Adrenal gland (tissue), 12 donors: ENCODE data around the gene IL1RAPL2. TPM values are rescaled to one million over a fixed set of nuclear protein-coding genes. Genes with fewer than 3 reads are reported as not detected.

Experiments used
- DNase-seq, 7 donors: peaks; one replicate each; pipeline ENCODE4 v3.0.0-alpha.2; 2019 to 2020
- H3K27ac ChIP-seq, 5 donors: fragments of 200-600 bp; sonication (generic) in 4 of 5; 1 replicate in 3 of 5; 2 replicates in 2 of 5; pipeline versions ENCODE4 v1.5.1 to v1.8.0; 2016 to 2020; ENCODE audit warnings: mild to moderate bottlenecking in 1 of 5
- H3K27me3 ChIP-seq: fragments of 200-600 bp; 2 replicates; pipeline ENCODE4 v1.8.0; 2021
- H3K36me3 ChIP-seq, 2 donors: fragments of 200-600 bp; replicated peaks in 1 of 2; 1 replicate in 1 of 2; 2 replicates in 1 of 2; pipeline versions ENCODE4 v1.5.1 to v1.8.0; 2018 to 2022
- H3K4me1 ChIP-seq, 2 donors: fragments of 200-600 bp; replicated peaks in 1 of 2; 1 replicate in 1 of 2; 2 replicates in 1 of 2; pipeline versions ENCODE4 v1.5.1 to v1.8.0; 2018 to 2021
- H3K4me3 ChIP-seq, 4 donors: fragments of 200-600 bp; sonication (generic) in 3 of 4; one replicate each; pipeline ENCODE4 v1.5.1; 2016 to 2018
- H3K9me3 ChIP-seq, 3 donors: fragments of 200-600 bp; sonication (generic) in 1 of 3; replicated peaks in 1 of 3; 1 replicate in 2 of 3; 2 replicates in 1 of 3; pipeline versions ENCODE4 v1.5.1 to v1.8.0; 2016 to 2021
- CTCF ChIP-seq, 6 experiments: fragments of 450-650 bp in 4 of 6; fragments of 200-600 bp in 2 of 6; sonication (generic) in 1 of 6; IDR thresholded peaks; 1 replicate in 5 of 6; 2 replicates in 1 of 6; pipeline versions ENCODE4 v1.5.1 to v1.8.0; 2016 to 2021; ENCODE audit warnings: antibody characterized with exemption in 6 of 6, mild to moderate bottlenecking in 2 of 6, moderate library complexity in 1 of 6
- POLR2A ChIP-seq, 2 donors: fragments of 450-650 bp; IDR thresholded peaks; one replicate each; pipeline ENCODE4 v1.6.1; 2017; ENCODE audit warnings: antibody characterized with exemption in 2 of 2, mild to moderate bottlenecking in 2 of 2, moderate library complexity in 1 of 2
- WGBS, 4 donors: extraction: QIAGEN DNeasy Blood & Tissue Kit in 2 of 4; methylation state at CpG; one replicate each; pipeline versions ENCODE4 v1.1.5 to v1.1.7; 2013 to 2017; 5-methylcytosine and 5-hydroxymethylcytosine counted together
- intact Hi-C, 2 donors: fragments of 100-400 bp; cut with DNase I; formaldehyde crosslinking; loops; one replicate each; pipeline versions ENCODE4 v1.14.1 to v1.15.0; 2022 to 2023
- polyA plus RNA-seq, 3 donors: library from polyadenylated mRNA; stranded (reverse); fragments of 200-250 nt in 2 of 3; fragments of 350-450 nt in 1 of 3; fragmentation: Illumina TruSeq in 1 of 3; extraction: RNeasy Lipid Tissue Mini Kit (QIAGEN cat#74804) in 1 of 3; gene quantifications; one replicate each; pipeline ENCODE4 v1.2.3, GENCODE V29; 2013 to 2014
- total RNA-seq, 9 donors: library from RNA; depleted of rRNA in 4 of 9; stranded (reverse); fragments of >200 nt in 4 of 9; fragments of 120-200 nt in 1 of 9; fragmentation: NEBNext Ultra II Directional in 1 of 9; extraction: Animal tissue kit (Norgen Biotek cat#: 25700) in 1 of 9; gene quantifications; one replicate each; pipeline versions ENCODE4 v1.1.0 to v1.2.4, GENCODE V29; 2013 to 2023
- donor health status: healthy with polysubstance abuse.
- donor health status: Bipolar disorder and iron deficiency.
- donor health status: DM: yes; HTN: yes; CAD: no.
- donor health status: DM: no; HTN: no; CAD: no.
- donor health status: DM: no; HTN: no; CAD: no.
- donor health status: DM: yes; HTN: yes; CAD: no.

The IL1RAPL2 gene
- total and polyA plus RNA-seq, 12 donors, result 0.27 to 8.4 (median 0.64) TPM; not detected in 5

- TF ChIP-seq CTCF (IDR thresholded peaks at IDR 0.05), result no peak
- no peak for TF ChIP-seq POLR2A (IDR thresholded peaks at IDR 0.05)
- 0 to 40% (median 21%) methylated on average over 2 to 23 of the region's 23 CpGs for WGBS, 4 donors
- Histone ChIP-seq H3K4me3 (no peak overlapping the region), H3K36me3 (no peaks in the 10 kb centered on the region), H3K27me3 (peaks cover 43% of the 10 kb centered on the region), H3K9me3 (no peaks in the 10 kb centered on the region), H3K27ac (no peak overlapping the region), H3K4me1 (no peaks in the 10 kb centered on the region)
- intact Hi-C loops, result no loop called here
- DNase-seq, result no peak
These were observed 2.4 kb downstream of the IL1RAPL2 start for GRCh38 chrX:104568304-104568915.

- H3K27ac ChIP-seq, result no peak overlapping the region
- no peak overlapping the region for H3K4me3 ChIP-seq
- no peaks in the 10 kb centered on the region for H3K36me3 ChIP-seq
- intact Hi-C loops, result no loop called here
- H3K4me1 ChIP-seq, result no peaks in the 10 kb centered on the region
- H3K9me3 ChIP-seq, result no peaks in the 10 kb centered on the region
- DNase-seq, result no peak
- 53 to 82% methylated on average over 2 of the region's 2 CpGs; no CpG with 5 or more reads in 2 of the 4 donors for WGBS, 4 donors
- TF ChIP-seq POLR2A (IDR thresholded peaks at IDR 0.05) (no peak), CTCF (IDR thresholded peaks at IDR 0.05) (no peak)
- H3K27me3 ChIP-seq, result peaks cover 11% of the 10 kb centered on the region
These were observed 52.3 kb downstream of the IL1RAPL2 start for GRCh38 chrX:104618106-104618895.

GRCh38 chrX:104621781-104622180, 55.8 kb downstream of the IL1RAPL2 start:
- TF ChIP-seq POLR2A (IDR thresholded peaks at IDR 0.05), result no peak
- TF ChIP-seq CTCF (IDR thresholded peaks at IDR 0.05), result no peak
- intact Hi-C loops, result no loop called here

GRCh38 chrX:104641176-104641575, 75.2 kb downstream of the IL1RAPL2 start:
- DNase-seq, result no peak
- TF ChIP-seq CTCF (IDR thresholded peaks at IDR 0.05), result no peak
- TF ChIP-seq POLR2A (IDR thresholded peaks at IDR 0.05), result no peak
- peaks cover 12% of the 10 kb centered on the region for H3K27me3 ChIP-seq
- H3K27ac ChIP-seq, result no peak overlapping the region
- no peaks in the 10 kb centered on the region for H3K36me3 ChIP-seq
- H3K4me3 ChIP-seq, result no peak overlapping the region
- 82 to 95% (median 92%) methylated on average over 2 to 4 of the region's 4 CpGs for WGBS, 4 donors
- no peaks in the 10 kb centered on the region for H3K4me1 ChIP-seq
- H3K9me3 ChIP-seq, result no peaks in the 10 kb centered on the region
- intact Hi-C loops, result no loop called here

More at GRCh38 chrX:104621781-104622180, 55.8 kb downstream of the IL1RAPL2 start:
- DNase-seq, result no peak
- H3K27me3 ChIP-seq, result peaks cover 11% of the 10 kb centered on the region
- no peaks in the 10 kb centered on the region for H3K9me3 ChIP-seq
- H3K4me1 ChIP-seq, result no peaks in the 10 kb centered on the region
- H3K4me3 ChIP-seq, result no peak overlapping the region
- H3K27ac ChIP-seq, result no peak overlapping the region
- WGBS, 4 donors, result 72 to 89% (median 78%) methylated on average over 1 of the region's 1 CpG
- no peaks in the 10 kb centered on the region for H3K36me3 ChIP-seq
